ENCODE results near the gene OLFM1.
"Not testable (repeated sequence)": the region's sequence is repeated elsewhere in the genome, so short reads cannot be mapped to it uniquely, and the experiment has no call there.

The OLFM1 gene

GRCh38 chr9:135148386-135148785, 60.9 kb downstream of the OLFM1 start:
- in situ Hi-C loops (cut with MboI; ENCODE audit: low sequenced_read_pairs): no loop called here

- in situ Hi-C loops (cut with MboI; ENCODE audit: low sequenced_read_pairs): not testable (repeated sequence)
Observed at GRCh38 chr9:135149901-135150300, 62.4 kb downstream of the OLFM1 start.

- in situ Hi-C loops (cut with MboI; ENCODE audit: low sequenced_read_pairs): no loop called here
Observed at GRCh38 chr9:135150981-135151380, 63.5 kb downstream of the OLFM1 start.

GRCh38 chr9:135151757-135152613, 64.5 kb downstream of the OLFM1 start:
- in situ Hi-C loops (cut with MboI; ENCODE audit: low sequenced_read_pairs): no loop called here

- in situ Hi-C loops (cut with MboI; ENCODE audit: low sequenced_read_pairs): no loop called here
Observed at GRCh38 chr9:135152614-135153334, 65.3 kb downstream of the OLFM1 start.

- in situ Hi-C loops (cut with MboI; ENCODE audit: low sequenced_read_pairs): no loop called here
Observed at GRCh38 chr9:135154050-135154615, 66.7 kb downstream of the OLFM1 start.

DNA sequence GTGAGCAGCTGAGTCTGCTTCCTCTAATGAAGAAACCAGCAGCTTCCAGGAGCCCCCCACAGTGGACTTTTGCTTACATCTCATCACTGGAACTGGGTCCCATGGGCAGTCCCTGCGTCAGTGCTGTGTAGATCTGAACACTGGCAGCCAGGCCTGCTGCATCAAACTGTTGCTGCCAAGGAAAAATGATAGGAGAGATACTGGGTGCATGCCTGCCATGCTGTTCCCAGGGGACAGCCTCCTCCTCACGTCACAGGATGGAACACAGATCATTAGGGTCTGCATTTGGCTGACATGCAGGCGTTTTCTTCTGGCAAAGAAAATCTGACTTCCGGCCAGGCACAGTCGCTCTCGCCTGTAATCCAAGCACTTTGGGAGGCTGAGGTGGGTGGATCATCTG, 67.9 kb downstream of the OLFM1 start:
- in situ Hi-C loops (cut with MboI; ENCODE audit: low sequenced_read_pairs): no loop called here

DNA sequence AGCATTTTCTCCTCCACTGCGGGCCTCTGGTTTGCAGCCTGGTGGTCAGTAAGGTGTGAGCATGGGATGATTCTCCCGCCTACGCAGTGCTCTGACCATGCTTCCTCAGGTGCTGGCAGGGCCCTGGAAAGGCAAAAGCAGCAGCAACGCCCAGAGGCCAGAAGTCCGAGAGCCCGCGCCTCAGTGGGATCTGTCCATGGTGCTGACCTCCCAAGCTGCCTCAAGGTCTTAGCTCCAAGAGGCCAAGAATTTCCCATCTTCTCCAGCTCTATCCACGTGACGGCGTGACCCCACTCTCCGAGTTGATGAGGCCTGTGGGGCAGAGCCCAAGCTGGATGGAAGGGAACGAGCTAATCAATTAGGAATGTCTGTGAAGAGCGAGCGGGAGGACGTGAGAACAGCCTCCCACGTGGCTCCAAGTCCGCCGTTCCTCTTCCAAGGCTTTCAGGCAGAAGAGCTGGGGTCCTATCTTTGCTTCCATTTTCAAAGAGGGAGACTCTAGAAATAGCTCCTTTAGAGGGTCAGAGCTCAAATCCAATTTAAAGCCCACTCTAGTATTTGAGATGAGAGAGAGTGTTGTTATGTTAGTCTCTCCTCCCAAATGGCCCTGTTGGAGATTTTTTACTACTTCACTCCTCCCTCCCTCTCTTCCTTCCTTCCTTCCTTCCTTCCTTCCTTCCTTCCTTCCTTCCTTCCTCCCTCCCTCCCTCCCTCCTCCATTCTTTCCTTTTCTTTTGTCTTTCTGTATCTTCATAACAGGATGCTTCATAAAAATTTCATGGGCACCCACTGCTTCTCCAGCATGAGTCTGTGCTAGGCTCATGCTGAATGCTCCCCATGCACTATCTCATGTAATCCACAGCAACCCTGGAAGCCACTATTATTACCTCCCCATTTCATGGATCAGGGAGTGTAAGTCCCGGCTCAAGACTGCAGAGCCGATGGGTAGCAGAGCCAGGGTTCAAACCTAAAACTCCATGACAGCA, 69.3 kb downstream of the OLFM1 start:
- in situ Hi-C loops (cut with MboI; ENCODE audit: low sequenced_read_pairs): no loop called here

DNA sequence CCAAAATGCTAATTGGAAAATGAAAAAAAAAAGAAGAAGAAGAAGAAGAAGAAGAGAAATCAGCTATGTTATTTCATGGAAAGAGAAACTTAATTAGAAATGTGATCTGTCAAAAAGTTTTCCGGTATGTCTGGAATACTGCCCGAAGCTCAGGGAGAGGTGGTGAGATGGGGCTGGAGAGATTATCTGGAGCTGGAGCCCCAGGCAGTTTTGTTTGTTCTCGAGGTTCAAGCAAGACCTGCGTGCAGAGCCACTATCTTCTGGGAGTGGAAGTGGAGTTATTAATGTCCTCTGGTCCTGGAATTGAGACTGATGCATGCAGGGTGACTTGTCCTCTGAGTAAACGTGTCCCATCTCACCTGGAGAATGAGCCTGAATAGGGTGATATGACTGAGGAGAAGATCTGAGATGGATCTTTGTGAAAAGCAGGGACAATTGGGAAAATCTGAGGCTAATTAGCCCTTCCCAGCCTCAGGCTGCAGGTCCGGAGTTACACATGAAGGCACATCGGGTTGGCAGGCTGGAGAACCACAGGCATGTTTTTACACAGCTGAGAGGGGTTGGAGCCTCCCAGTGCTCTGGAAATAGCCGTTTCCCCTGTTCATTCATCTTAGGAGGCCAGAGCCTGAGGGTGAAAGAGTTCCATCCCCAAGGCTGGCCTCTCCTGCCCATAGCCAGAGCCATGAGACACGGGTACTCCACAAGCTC, 70.5 kb downstream of the OLFM1 start:
- in situ Hi-C loops (cut with MboI; ENCODE audit: low sequenced_read_pairs): no loop called here

- in situ Hi-C loops (cut with MboI; ENCODE audit: low sequenced_read_pairs): no loop called here
Observed at GRCh38 chr9:135158564-135158937, 71.1 kb downstream of the OLFM1 start.

DNA sequence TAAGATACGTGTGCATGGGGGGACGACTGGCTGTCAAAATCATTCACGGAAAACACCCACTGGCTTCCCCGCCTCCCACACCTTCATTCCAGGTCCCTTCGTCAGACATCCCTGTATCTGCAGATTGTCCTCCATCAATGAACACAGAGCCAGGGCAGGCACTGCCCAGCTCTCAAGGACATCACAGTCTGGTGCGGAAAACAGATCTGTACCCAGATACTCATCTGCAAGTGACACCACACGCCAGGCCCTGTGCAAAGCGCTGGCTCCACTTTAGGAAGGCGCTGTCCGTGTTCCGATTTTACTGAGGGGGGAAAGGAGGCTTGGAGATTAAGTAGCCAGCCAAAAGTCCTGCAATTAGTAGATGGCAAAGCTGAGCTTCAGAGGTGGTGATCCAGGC, 72.3 kb downstream of the OLFM1 start:
- in situ Hi-C loops (cut with MboI; ENCODE audit: low sequenced_read_pairs): no loop called here

GRCh38 chr9:135160862-135161261, 73.4 kb downstream of the OLFM1 start:
- in situ Hi-C loops (cut with MboI; ENCODE audit: low sequenced_read_pairs): no loop called here

DNA sequence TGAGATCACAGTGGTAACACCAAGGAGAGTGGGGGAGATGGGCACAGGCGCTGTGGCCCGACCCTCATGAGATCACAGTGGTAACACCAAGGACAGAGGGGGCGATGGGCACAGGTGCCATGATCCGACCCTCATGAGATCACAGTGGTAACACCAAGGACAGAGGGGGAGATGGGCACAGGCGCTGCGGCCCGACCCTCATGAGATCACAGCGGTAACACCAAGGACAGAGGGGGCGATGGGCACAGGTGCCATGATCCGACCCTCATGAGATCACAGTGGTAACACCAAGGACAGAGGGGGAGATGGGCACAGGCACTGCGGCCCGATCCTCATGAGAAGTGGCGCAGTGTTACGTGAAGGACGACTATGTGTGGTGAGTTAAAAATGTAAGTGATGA, 75.1 kb downstream of the OLFM1 start:
- in situ Hi-C loops (cut with MboI; ENCODE audit: low sequenced_read_pairs): not testable (repeated sequence)

GRCh38 chr9:135163023-135163780, 75.7 kb downstream of the OLFM1 start:
- in situ Hi-C loops (cut with MboI; ENCODE audit: low sequenced_read_pairs): no loop called here

GRCh38 chr9:135164036-135164435, 76.6 kb downstream of the OLFM1 start:
- in situ Hi-C loops (cut with MboI; ENCODE audit: low sequenced_read_pairs): no loop called here

- in situ Hi-C loops (cut with MboI; ENCODE audit: low sequenced_read_pairs): no loop called here
Observed at GRCh38 chr9:135165003-135165711, 77.7 kb downstream of the OLFM1 start.

DNA sequence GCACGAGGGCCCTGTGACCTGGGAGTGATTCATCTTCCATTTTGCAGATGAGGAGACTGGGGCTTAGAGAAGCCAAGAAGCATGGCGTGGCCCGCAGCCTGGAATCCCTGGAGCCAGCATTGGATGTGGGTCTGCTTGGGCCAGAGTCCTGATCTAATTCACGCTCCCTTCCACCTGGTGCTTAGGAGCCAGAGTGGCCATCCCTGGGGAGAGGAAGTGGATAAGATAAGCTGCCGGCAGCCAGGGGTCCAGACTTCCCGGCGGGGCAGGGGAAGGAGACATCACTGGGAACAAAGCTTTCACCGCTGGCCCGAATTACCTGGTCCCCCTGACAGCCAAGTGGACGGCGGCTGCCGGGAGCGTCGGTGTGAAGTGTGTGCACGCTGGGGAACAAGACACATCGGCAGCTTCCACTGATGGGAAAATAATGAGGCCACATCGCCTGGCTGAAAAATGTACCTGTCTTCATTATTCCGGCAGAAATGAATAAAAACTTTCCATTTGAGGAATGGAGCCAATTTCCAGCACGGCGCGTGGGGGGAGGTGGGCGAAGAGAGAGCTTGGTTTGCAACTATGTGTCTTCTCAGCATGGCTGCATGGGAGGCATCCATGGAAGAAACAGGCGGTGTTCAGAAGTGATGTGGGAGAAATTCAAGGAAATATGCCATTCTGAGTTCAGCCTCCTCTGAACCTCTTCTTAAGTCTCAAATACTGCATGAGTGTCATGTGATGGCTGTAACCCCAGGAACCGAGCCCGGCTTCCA, 78.5 kb downstream of the OLFM1 start:
- in situ Hi-C loops (cut with MboI; ENCODE audit: low sequenced_read_pairs): no loop called here

GRCh38 chr9:135166565-135166964, 79.1 kb downstream of the OLFM1 start:
- in situ Hi-C loops (cut with MboI; ENCODE audit: low sequenced_read_pairs): no loop called here
